HG03139 (cell line): ENCODE measurements around the gene ZNF835.

ENCODE experiments used
- ATAC-seq: cut with Tn5 transposase; IDR thresholded peaks from one replicate; pipeline ENCODE4 v1.9.1; 2021; ENCODE audit not compliant: unreplicated experiment

ZNF835 gene

DNA sequence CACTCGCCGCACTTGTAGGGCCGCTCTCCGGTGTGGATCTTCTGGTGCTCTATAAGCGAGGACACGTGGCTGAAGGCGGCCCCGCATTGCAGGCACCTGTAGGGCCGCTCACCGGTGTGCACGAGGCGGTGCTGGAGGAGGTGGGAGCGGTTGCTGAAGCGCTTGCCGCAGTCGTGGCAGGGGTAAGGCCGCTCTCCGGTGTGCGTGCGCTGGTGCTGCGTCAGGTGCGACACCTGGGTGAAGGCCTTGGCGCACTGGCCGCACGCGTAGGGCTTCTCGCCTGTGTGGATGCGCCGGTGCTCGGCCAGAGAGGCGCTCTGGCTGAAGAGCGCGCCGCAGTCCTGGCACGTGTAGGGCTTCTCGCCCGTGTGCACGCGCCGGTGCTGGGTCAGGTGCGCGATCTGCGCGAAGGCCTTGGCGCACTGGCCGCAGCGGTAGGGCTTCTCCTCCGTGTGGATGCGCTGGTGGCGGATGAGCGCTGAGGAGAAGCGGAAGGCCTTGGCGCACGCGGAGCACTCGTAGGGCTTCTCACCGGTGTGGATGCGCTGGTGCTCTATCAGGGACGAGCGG, 7.5 kb downstream of the ZNF835 start:
- ATAC-seq: no peak

DNA sequence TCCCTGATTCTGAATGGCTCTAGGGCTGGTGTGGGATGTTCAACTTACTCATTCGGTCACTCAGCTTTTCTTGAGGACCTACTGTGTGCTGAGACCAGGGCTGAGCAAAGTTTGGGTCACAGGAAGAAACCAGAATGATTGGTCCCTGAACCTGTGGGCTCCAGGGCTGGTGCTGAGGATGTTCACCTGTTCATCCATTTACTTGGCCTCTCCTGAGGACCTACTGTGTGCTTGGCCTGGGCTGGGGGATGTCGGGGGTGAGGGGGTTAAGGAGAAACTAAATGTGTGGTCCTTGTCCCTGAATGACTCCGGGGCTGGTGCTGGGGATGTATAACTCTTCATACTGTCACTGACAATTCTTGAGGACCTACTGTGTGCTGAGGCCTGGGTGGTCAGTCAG, 10.3 kb downstream of the ZNF835 start:
- no peak for ATAC-seq

DNA sequence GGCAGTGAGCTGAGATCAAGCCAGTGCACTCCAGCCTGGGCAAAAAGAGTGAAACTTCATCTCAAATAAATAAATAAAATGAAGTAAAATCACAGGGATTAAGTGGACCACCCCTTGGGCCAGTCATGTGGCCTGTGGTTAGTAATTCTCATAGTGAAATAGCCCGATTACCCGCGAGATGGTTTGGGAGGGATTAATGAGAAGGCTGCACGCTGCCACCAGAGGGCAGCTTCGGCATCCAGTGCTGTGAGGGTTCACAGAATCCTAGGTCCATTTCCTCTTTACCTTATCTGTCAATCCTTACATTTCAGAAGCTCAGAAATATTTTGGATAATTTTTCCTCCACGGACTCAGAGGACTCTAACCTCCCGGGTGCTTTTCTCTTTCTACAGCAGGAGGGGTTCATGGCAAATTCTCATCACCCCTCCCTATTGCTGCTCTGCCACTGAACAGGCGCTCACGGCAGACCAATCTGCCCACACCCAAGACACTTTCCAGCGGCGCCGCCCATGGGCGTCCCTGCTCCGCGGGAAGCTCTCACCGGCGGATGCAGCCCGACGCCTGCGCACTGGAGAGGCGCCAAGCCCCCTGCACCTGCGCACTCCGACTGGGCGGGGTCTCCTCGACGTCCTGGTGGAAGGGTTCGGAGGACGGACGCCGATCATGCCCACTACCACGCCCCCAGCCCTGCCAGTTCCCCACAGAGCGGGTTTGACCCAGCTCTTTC, 11.0 kb downstream of the ZNF835 start:
- ATAC-seq: no peak

DNA sequence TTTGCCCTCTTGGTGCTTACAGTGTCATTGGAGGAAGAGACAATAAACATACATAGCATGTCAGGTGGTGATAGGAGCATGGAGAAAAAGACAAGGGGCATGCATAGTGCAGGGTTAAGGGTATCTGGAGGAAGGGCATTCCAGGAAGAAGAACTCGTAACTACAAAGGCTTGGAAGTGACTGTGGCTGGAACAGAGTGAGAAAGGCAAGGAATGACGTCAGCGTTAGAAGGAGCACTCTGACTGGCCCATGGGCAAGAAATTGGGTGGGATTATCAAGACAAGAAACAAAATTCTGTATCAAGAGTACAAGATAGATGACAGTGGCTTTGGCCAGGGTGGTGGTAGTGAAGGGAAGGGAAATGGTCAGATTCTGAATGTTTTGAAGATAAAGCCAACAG, 17.4 kb downstream of the ZNF835 start:
- no peak for ATAC-seq

DNA sequence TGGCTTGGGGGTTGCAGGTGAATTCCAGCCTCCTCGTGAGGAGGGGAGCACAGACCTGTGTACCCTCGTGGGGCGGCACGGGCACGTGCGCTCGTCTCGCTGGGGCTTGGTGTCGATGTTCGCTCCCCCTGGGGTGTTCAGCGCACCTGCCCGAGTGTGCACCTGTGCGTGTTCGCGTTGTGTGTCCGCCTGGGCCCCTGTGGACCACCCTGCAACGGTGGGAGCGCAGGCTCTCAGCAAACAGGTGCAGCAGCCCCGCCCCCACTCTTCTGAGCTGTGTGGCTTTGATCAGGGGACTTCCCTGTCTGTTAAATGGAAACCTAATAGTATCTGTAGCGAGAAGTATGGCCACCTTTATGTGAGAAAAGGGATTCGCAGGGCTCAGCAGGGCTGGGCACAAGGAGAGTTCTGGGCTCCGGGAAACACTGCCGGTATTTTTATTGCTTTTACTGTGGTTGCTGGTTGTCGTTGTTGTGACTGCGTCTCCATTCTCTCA, 28.0 kb downstream of the ZNF835 start:
- ATAC-seq: no peak

DNA sequence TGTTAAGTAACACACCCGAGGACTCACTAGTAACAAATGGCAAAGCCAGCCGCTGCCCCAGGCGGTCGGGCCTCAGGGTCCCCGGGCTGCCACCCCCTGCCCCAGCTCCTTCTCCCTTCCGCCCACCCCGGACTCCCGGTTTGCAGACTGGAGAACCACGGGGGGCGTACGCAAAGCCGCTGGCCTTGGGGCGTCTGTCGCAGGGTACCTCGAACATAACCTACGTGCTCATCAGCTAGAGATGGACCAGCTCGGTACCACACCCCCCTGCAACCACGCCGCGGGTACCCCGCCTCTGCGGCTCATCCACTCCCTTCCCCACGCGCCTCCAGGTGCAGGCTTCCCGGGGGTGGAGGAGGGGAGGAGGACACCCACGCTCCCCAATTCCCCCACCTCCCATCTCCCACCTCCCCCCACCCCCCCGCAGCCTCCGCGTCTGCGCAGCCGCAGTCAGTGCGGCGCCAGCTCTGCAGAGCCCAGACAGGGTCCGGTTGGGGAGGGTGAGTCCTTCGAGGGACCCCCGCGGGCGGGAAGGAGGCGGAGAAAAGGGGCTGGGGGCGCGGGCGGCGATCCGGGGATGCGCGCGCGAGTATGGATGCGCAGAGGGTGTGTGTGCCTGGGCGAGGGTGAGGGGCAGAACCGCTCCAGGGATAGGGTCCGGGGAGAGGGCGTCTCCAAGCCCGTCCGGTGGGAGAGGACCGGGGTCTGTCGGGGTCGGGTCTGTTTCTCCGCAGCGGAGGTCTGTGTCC, 28.7 kb downstream of the ZNF835 start, which contains the start of gene SMIM17:
Gene SMIM17, plus strand, starts transcription at position 449 of the 749 bp plus-strand sequence. CDS start 2,509 bp downstream, outside the sequence.
- no peak for ATAC-seq

DNA sequence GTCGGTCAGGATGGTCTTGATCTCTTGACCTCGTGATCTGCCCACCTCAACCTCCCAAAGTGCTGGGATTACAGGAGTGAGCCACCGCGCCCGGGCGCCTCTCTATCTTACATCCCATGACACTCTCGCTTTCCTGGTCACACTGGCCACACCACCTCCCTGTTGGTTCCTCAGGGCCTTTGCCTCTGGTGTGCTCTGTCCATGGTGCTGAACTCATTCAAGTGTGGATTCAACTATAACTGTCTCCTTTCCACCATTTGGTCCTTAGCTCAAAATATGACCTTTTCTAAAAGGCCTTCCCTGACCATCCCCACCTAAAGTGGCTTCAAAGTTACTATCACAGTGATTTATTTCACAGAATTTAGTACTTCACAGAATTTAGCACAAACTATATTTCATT, 32.3 kb downstream of the ZNF835 start:
- ATAC-seq: no peak

DNA sequence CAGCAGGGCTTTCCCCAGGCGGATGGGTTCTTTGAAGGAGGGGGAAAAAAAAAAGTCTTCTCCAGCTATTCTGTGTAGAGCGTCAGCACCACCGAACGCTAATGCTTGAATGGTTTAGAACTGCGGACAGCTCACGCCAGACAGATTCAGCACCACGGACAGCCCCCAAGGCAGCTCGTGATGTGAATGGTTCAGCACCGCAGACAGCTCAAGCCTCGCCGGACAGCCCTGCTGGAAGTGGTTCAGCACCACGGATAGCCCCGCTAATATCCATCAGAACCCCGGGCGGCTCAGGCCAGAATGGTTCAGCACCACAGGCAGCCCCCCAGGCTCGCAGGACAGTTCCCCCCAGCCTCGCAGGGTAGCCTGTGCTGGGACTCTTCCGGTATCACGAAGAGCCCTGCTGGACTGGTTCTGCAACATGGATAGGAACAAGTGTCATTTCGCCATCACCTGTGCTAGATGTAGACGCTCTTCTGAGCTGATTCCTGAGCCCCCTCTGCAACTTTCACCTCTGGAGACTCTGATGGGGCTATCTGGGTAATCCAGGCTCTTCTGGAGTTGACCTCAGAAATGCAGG, 33.5 kb downstream of the ZNF835 start:
- ATAC-seq: no peak

DNA sequence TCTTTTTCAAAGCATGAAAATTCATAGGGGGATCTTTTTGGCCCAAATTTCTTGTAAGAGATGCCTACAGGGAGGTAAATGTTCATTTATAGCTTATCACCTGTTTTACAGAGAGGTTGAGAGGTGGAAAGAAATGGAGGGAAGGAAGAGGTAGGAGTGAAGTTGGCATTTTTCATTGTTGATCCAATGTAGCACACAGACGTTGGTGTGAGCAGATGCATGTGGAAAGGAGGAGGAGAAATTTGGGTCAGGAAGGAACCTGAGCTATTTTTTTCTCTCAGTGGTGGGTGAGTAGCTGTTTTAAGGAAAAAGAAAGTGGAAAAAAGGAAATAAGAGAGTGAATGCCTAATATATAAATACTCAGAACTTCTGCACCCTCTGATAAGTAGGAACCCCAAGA, 38.5 kb downstream of the ZNF835 start:
- no peak for ATAC-seq

DNA sequence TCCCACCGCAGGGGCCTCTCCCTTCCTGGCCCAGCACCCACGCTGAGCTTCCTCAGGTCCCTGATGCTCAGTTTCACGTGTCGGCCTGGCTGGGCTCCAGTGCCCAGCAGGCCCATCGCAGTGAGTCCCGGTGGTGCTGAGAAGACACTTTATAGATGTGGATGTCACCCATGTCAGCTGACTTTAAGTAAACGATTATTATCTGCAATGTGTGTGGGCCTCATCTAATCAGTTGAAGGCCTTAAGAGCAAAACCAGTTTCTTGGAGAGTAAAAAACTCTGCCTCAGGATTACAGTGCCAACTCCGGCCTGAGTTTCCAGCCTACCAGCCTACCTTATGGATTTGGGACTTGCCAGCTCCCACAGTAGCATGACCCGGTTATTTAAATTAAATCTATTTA, 45.8 kb downstream of the ZNF835 start:
- no peak for ATAC-seq

DNA sequence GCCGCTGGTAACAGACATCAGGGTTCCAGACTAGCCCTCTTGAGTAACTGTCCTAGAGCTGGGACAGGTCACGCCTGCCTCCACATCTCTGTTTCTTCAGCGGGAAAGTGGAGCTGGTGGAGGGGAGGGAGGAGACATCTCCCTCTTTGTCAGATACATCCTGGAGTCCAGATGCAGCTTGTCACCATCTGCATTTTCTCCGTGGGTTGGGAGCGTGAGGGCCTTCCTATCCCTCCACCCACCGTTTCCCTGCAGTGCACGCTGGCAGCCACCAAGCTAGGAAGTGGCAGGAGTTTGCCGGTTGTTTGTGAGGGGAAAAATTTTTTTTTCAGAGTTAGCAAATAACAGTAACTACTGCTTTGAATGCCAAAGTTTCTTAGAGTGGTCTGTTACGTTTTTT, 48.6 kb downstream of the ZNF835 start:
- no peak for ATAC-seq

DNA sequence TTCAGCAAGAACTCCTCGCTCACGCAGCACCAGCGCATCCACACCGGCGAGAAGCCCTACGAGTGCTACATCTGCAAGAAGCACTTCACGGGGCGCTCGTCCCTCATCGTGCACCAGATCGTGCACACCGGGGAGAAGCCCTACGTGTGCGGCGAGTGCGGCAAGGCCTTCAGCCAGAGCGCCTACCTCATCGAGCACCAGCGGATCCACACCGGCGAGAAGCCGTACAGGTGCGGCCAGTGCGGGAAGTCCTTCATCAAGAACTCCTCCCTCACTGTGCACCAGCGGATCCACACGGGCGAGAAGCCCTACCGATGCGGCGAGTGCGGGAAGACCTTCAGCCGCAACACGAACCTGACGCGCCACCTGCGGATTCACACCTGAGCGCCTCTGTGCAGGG, 49.2 kb downstream of the ZNF835 start:
- ATAC-seq: no peak

DNA sequence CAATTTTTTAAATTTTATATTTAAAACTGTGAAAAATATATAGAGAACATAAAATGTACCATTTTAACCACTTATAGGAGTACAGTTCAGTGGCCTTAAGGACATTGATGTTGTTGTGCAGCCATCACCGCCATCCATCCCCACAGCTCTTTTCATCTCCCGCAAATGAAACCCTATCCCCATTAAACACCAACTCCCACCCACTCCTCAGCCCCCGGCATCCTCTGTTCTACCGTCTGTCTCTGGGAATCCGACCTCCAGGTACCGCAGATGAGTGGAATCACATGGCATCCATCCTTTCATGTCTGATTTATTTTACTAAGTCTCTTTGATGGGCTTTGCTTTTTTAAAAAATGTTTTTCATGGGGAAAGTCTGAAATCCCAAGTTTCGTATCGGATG, 52.4 kb downstream of the ZNF835 start:
- no peak for ATAC-seq

DNA sequence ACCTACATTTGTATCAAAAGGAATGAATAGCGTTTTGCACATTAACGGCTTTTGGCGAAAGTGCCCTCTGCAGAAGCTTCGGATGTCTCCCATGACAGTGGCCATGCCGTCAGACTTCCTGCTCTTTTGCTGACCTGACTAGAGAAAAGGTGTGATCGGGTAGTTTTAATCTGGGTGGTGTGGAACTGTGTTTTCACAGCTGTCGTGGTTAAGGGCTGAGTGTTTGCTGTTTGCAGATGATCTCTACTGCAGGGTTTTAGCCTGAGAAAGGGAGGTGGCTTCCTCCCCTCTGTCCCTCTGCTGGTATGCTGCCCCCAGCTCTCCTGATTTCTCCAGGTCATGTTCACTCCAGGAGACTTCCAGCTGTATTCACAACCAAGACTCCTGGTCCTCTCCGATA, 54.0 kb downstream of the ZNF835 start:
- ATAC-seq: no peak

DNA sequence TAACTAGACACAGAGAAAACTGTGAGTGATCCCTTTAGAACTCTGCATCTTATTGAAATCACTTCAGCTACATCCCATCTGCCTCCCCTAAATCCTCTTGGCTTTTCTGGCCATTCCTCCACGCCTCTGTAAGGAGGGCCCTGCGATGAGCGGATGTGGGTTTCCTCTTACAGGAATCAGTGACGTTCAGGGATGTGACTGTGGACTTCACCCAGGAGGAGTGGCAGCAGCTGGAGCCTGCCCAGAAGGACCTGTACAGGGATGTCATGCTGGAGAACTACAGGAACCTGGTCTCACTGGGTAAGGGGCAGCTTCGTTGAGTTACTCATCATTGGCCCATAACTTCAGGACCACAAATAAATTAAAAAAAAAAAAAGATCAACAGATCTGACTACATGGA, 57.9 kb downstream of the ZNF835 start:
- ATAC-seq: no peak

DNA sequence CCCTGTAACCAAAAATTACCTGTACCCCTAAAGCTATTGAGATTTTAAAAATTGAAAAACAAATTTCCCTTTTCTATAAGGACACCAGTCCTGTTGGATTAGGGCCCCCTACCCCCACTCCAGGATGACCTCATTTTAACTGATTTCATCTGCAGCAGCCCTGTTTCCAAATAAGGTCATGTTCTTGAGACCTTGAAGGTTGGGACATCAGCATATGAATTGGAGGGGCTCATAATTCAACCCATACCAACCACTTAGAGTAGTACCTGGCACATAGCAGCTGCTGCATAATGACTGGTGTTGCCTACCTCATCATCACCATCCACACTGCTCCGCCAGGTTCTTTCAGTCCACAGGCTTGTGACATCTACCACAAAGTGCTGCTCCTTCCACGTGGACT, 58.8 kb downstream of the ZNF835 start:
- no peak for ATAC-seq
